ENCODE results near the gene EML4. TPM values are rescaled to one million over a fixed set of nuclear protein-coding genes. Genes with fewer than 3 reads are reported as not detected.

The EML4 gene
- total and polyA plus RNA-seq, 8 donors = 12.5 to 44.0 (median 33.2) TPM

DNA sequence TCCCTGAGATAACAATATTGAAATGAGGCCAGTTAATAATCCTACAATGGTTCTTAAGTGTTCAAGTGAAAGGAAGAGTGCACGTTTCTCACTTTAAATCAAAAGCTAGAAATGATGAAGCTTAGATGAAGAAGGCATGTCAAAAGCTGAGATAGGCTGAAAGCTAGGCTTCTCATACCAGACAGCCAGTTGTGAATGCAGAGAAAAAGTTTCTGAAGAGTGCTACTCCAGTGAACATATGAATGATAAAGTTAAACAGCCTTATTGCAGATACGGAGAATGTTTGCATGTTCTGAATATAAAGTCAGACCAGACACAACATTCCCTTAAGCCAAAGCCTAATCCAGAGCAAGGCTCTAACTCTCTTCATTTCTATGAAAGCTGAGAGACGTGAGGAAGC, 51.4 kb downstream of the EML4 start:
- Histone ChIP-seq H3K27ac (no peak overlapping the region), H3K4me3 (no peak overlapping the region), H3K36me3 (no peaks in the 10 kb centered on the region), H3K4me1 (peaks cover 21 to 49% (median 34%) of the 10 kb centered on the region in 3 donors), H3K9me3 (no peaks in the 10 kb centered on the region), H3K27me3 (no peaks in the 10 kb centered on the region)
- no peak for FAIRE-seq
- no peak for DNase-seq
- intact Hi-C loops (cut with DNase I) = no loop called here
- TF ChIP-seq, protein P1, sequence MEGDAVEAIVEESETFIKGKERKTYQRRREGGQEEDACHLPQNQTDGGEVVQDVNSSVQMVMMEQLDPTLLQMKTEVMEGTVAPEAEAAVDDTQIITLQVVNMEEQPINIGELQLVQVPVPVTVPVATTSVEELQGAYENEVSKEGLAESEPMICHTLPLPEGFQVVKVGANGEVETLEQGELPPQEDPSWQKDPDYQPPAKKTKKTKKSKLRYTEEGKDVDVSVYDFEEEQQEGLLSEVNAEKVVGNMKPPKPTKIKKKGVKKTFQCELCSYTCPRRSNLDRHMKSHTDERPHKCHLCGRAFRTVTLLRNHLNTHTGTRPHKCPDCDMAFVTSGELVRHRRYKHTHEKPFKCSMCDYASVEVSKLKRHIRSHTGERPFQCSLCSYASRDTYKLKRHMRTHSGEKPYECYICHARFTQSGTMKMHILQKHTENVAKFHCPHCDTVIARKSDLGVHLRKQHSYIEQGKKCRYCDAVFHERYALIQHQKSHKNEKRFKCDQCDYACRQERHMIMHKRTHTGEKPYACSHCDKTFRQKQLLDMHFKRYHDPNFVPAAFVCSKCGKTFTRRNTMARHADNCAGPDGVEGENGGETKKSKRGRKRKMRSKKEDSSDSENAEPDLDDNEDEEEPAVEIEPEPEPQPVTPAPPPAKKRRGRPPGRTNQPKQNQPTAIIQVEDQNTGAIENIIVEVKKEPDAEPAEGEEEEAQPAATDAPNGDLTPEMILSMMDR (IDR thresholded peaks at IDR 0.05) = no peak
- no peak for ATAC-seq
- WGBS, 2 donors = 44 to 45% methylated on average over 3 of the region's 3 CpGs

DNA sequence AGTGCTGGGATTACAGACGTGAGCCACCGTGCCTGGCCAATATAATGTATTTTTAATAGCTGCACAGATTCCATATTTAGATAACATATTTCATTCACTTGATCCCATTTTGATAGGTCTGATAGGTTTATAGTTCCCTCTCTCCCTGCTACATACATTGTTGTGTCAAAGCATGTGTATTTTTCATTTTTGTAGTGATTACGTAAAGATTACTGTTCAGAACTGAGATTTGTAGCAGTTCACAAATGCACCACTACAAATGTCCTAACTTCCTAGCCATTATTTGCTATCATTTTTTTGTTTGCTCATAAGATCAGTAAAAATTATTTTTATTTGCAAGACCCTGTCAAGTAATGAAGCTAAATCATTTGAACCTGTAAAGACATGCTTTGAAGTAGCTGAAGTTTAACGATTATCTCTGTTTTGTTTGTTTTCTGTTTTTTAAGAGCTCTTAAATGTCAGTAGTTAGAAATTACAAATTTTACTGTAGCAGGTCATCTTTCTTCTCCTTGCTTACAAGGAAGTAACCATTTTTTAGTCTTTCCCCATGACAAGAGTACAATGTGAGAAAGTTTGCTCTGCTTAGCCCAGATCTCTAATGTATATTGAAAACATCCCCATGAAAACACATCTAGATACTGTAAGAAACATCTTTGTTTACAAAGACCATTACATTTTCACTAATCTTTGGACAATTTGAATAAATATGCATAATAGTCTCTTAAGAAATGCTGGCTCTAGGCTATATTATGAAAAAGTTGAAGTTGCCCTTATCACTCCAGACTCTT, 54.1 kb downstream of the EML4 start:
- peak overlapping the region in 2 of 4 donors; percentile 25 to 30 for H3K27ac ChIP-seq
- TF ChIP-seq, protein P1 (IDR thresholded peaks at IDR 0.05) = no peak
- DNase-seq = no peak
- no peaks in the 10 kb centered on the region for H3K9me3 ChIP-seq
- intact Hi-C loops (cut with DNase I) = no loop called here
- FAIRE-seq = no peak
- WGBS, 2 donors = 64 to 68% methylated on average over 4 of the region's 4 CpGs
- no peaks in the 10 kb centered on the region for H3K27me3 ChIP-seq
- peaks cover 14 to 37% (median 24%) of the 10 kb centered on the region in 3 donors for H3K4me1 ChIP-seq
- ATAC-seq = peak in 1 of 4 donors; percentile 26
- no peak overlapping the region for H3K4me3 ChIP-seq
- no peaks in the 10 kb centered on the region for H3K36me3 ChIP-seq

DNA sequence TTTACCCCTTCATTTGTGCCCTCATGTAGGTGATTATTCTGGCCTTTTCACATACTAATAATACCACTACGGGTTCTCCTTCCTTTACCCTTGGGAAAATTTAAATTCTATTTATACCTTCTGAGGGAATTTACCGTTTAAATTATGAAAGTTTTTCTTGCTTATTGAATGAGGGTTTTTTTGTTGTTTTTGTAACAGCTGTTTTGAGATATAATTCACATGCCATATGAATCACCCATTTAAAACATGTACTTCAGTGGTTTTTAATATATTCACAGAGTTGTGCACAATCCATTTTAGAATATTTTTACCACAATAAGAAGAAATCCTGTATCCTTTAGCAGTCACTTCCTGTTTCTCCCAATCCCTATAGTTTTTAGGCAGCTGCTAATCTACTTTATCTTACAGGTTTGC, 54.7 kb downstream of the EML4 start:
- intact Hi-C loops (cut with DNase I) = no loop called here
- H3K4me1 ChIP-seq = peaks cover 14 to 37% (median 24%) of the 10 kb centered on the region in 3 donors
- no peak for DNase-seq
- H3K27me3 ChIP-seq = no peaks in the 10 kb centered on the region
- no peaks in the 10 kb centered on the region for H3K36me3 ChIP-seq
- H3K9me3 ChIP-seq = no peaks in the 10 kb centered on the region
- no peak overlapping the region for H3K4me3 ChIP-seq
- TF ChIP-seq, protein P1 (IDR thresholded peaks at IDR 0.05) = no peak
- 41 to 46% methylated on average over 2 of the region's 2 CpGs for WGBS, 2 donors
- FAIRE-seq = no peak
- peak overlapping the region in 2 of 4 donors; percentile 25 to 30 for H3K27ac ChIP-seq
- ATAC-seq = peak in 1 of 4 donors; percentile 15

DNA sequence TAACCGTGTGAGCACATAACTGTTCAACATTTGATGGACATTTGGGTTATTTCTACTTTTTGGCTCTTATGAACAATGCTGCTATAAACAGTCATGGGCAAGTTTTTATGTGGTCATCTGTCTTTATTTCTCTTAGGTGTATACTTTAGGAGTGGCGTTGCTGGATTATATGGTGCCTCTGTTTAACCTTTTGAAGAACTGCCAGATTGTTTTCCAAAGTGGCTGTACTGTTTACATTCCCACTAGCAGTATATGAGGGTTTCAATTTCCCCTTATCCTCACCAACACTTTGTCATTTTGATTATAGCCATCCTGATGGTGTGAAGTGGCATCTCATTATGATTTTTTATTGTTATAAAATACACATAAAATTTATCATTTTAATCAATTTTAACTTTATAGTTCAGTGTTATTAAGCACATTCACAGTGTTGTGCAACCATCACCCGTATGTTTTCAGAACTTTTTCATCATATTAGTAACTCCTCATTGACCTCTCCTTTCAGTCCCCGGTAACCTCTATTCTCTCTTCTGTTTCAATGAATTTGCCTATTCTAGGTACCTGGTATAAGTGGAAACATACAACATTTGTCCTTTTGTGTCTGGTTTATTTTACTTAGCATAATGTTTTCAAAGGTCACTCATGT, 55.4 kb downstream of the EML4 start:
- Histone ChIP-seq H3K4me3 (no peak overlapping the region), H3K27me3 (no peaks in the 10 kb centered on the region), H3K4me1 (peaks cover 14 to 37% (median 30%) of the 10 kb centered on the region in 3 donors), H3K36me3 (no peaks in the 10 kb centered on the region), H3K27ac (no peak overlapping the region), H3K9me3 (no peaks in the 10 kb centered on the region)
- peak in 2 of 4 donors; percentile 9 to 27 for ATAC-seq
- FAIRE-seq = no peak
- no peak for DNase-seq
- 62 to 72% methylated on average over 4 of the region's 4 CpGs for WGBS, 2 donors
- TF ChIP-seq, protein P1 (IDR thresholded peaks at IDR 0.05) = no peak
- intact Hi-C loops (cut with DNase I) = no loop called here
